Endothelial cell (in vitro differentiated cells): ENCODE measurements around the gene BPIFA1. TPM values are rescaled to one million over a fixed set of nuclear protein-coding genes. Genes with fewer than 3 reads are reported as not detected.

Experiments
- DNase-seq: peaks from one replicate; pipeline ENCODE4 v3.0.0; 2021; ENCODE audit warnings: low spot score
- H3K27ac Mint-ChIP-seq: one replicate; pipeline ENCODE4 v1.8.0; 2021; ENCODE audit warnings: mixed read lengths, inconsistent platforms; ENCODE audit not compliant: unreplicated experiment
- H3K27me3 Mint-ChIP-seq: one replicate; pipeline ENCODE4 v1.8.0; 2021; ENCODE audit warnings: mild to moderate bottlenecking, moderate library complexity, mixed read lengths, inconsistent platforms; ENCODE audit not compliant: unreplicated experiment
- H3K36me3 Mint-ChIP-seq: one replicate; pipeline ENCODE4 v1.8.0; 2021; ENCODE audit warnings: mild to moderate bottlenecking, low read depth, mixed read lengths, inconsistent platforms; ENCODE audit not compliant: unreplicated experiment
- H3K4me1 Mint-ChIP-seq: one replicate; pipeline ENCODE4 v1.8.0; 2021; ENCODE audit warnings: mild to moderate bottlenecking, mixed read lengths, inconsistent platforms; ENCODE audit not compliant: unreplicated experiment
- H3K4me3 Mint-ChIP-seq: one replicate; pipeline ENCODE4 v1.8.0; 2021; ENCODE audit warnings: mild to moderate bottlenecking, mixed read lengths, inconsistent platforms; ENCODE audit not compliant: unreplicated experiment
- H3K9me3 Mint-ChIP-seq: one replicate; pipeline ENCODE4 v1.8.0; 2021; ENCODE audit warnings: mixed read lengths, inconsistent platforms; ENCODE audit not compliant: unreplicated experiment
- CTCF ChIP-seq: fragments of 200-600 bp; sonication (generic); IDR thresholded peaks from one replicate; pipeline ENCODE4 v1.5.0; 2021; ENCODE audit warnings: antibody characterized with exemption; ENCODE audit not compliant: unreplicated experiment
- long read RNA-seq: library from polyadenylated mRNA; unstranded; transcript quantifications from one replicate; pipeline ENCODE4 v2.0.0, GENCODE V29; 2020; ENCODE audit not compliant: unreplicated experiment
- total RNA-seq: library from RNA; stranded (reverse); fragmentation: NEBNext Ultra II Directional; extraction: Animal tissue kit (Norgen Biotek cat#: 25700); gene quantifications from one replicate; pipeline ENCODE4 v1.2.1, GENCODE V29; 2021; ENCODE audit not compliant: unreplicated experiment

Gene BPIFA1
- not detected for total RNA-seq
- long read RNA-seq = 0 reads

GRCh38 chr20:33235696-33236095 is at the start of gene BPIFA1:
BPIFA1 (plus strand) TSS chr20:33235996; CDS start chr20:33237712, 1,716 bp downstream.
- no peak within 1 kb of the TSS for H3K27ac Mint-ChIP-seq

GRCh38 chr20:33187491-33187890 is 48.3 kb upstream of the BPIFA1 start:
- no peak for DNase-seq
- Mint-ChIP-seq H3K9me3 (no peaks in the 10 kb centered on the region), H3K27ac (no peak overlapping the region), H3K27me3 (peaks cover 3% of the 10 kb centered on the region), H3K36me3 (no peaks in the 10 kb centered on the region), H3K4me1 (no peaks in the 10 kb centered on the region), H3K4me3 (no peak overlapping the region)
- TF ChIP-seq CTCF = no peak

More at GRCh38 chr20:33235696-33236095, at the start of gene BPIFA1:
- no peaks in the 10 kb centered on the region for H3K4me1 Mint-ChIP-seq
- no peak within 1 kb of the TSS for H3K4me3 Mint-ChIP-seq
- H3K36me3 Mint-ChIP-seq = no peaks in the 10 kb centered on the region
- no peak for TF ChIP-seq CTCF
- peaks cover 5% of the 10 kb centered on the region for H3K27me3 Mint-ChIP-seq
- no peak for DNase-seq
- H3K9me3 Mint-ChIP-seq = no peaks in the 10 kb centered on the region

GRCh38 chr20:33188421-33188820 is 47.4 kb upstream of the BPIFA1 start:
- no peak overlapping the region for H3K4me3 Mint-ChIP-seq
- peaks cover 2% of the 10 kb centered on the region for H3K27me3 Mint-ChIP-seq
- no peaks in the 10 kb centered on the region for H3K9me3 Mint-ChIP-seq
- H3K27ac Mint-ChIP-seq = no peak overlapping the region
- peaks cover 2% of the 10 kb centered on the region for H3K4me1 Mint-ChIP-seq
- H3K36me3 Mint-ChIP-seq = no peaks in the 10 kb centered on the region
- TF ChIP-seq CTCF = no peak
- DNase-seq = no peak

GRCh38 chr20:33191484-33191883 is 44.3 kb upstream of the BPIFA1 start:
- DNase-seq = no peak
- Mint-ChIP-seq H3K4me3 (no peak overlapping the region), H3K27me3 (no peaks in the 10 kb centered on the region), H3K9me3 (no peaks in the 10 kb centered on the region), H3K36me3 (no peaks in the 10 kb centered on the region), H3K27ac (no peak overlapping the region), H3K4me1 (peaks cover 4% of the 10 kb centered on the region)
- TF ChIP-seq CTCF = no peak

GRCh38 chr20:33191955-33192354 is 43.8 kb upstream of the BPIFA1 start:
- H3K27me3 Mint-ChIP-seq = no peaks in the 10 kb centered on the region
- peaks cover 4% of the 10 kb centered on the region for H3K4me1 Mint-ChIP-seq
- no peaks in the 10 kb centered on the region for H3K9me3 Mint-ChIP-seq
- DNase-seq = no peak
- no peak for TF ChIP-seq CTCF
- no peak overlapping the region for H3K27ac Mint-ChIP-seq
- no peaks in the 10 kb centered on the region for H3K36me3 Mint-ChIP-seq
- H3K4me3 Mint-ChIP-seq = no peak overlapping the region
